Stimulated activated CD8-positive, alpha-beta memory T cell treated with anti-CD3 and anti-CD28 coated beads, Interleukin-12 subunit alpha, Interleukin-12 subunit beta, amount 100 ng/mL, for 1 hour (primary cell): ENCODE data around the gene FOXS1.

ENCODE experiments used
- DNase-seq: peaks from one replicate; pipeline ENCODE4 v3.0.0-alpha.2; 2020; ENCODE audit warnings: low read depth

Gene FOXS1

GRCh38 chr20:31845300-31845863 lies at the start of gene FOXS1:
Gene FOXS1 (minus strand): TSS chr20:31845604. CDS start chr20:31845542, 62 bp downstream.
- no peak for DNase-seq

DNA sequence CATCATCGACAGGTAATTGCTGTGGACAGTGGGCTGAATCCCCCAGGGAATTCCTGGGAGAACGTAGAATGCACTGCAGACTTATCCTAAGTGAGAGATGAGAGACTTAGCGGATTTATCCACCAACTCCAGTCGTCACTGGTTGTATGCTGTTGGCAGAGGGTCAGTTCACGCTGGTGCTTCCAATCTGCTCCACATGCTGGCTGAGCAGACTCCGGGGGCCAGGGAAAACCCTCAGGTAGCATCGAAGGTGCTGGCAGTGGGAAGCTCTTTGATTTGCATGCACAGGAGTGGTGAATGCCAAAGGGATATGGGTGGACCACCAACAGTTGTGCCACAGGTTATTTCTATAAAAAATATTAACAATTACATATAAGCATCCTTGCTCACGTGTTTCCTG lies 45.2 kb upstream of the FOXS1 start:
- no peak for DNase-seq

DNA sequence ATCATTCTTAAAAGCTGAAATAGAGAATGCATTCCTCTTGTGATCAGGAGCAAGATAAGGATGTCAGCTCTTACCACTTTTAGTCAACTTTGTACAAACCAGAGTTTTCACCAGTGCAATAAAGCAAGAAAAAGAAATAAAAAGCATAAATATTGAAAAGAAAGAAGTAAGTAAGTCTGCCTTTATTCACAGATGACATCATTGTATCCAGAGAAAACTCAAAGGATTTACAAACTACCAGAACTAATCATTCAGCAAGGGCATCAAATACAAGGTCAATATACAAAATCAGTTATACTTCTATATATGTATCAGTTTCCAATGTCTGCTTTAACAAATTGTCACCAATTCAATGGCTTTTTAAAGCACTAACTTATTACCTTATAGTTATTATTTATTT lies 38.4 kb upstream of the FOXS1 start:
- DNase-seq = no peak

DNA sequence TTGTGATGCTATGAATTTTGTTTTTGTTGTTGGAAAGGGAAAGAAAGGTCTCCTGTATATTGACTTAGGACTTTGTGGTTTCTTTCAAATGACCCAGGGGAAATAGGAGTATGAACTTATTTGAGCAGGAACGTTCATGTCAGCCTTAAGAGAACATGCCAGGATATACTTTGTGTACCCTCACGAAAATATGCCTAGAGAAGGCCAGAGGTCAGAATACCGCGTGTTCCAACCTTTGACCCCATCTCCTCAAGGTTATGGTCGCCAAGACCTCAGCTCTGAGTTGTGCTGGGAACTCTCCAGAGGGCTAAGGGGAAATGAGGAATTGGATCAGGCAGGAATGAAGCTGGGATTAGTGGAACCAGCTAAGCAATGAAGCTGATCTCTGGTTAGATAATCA lies 36.5 kb upstream of the FOXS1 start:
- DNase-seq = no peak

GRCh38 chr20:31879143-31879987 lies 34.0 kb upstream of the FOXS1 start:
- DNase-seq = peak; percentile 55

- DNase-seq = no peak
These were observed 32.3 kb upstream of the FOXS1 start for GRCh38 chr20:31877684-31878083.

- no peak for DNase-seq
These were observed 30.3 kb upstream of the FOXS1 start for GRCh38 chr20:31875671-31876070.

GRCh38 chr20:31872406-31872805 lies 27.0 kb upstream of the FOXS1 start:
- DNase-seq = no peak

DNA sequence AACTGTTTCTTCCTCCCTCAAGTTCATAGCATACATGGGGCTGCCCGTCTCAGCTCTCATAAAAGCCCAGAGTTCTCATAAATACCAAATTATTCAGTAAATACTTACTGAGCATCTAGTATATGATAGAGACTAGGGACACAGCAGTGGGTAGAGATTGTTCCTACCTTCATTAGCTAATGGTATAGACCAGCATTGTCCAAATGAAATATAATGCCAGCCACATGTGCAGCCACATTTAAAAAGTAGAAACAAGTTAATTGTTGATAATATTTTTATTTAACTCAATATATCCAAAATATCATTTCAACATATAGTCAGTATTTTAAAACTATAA lies 26.2 kb upstream of the FOXS1 start:
- DNase-seq = no peak

- no peak for DNase-seq
These were observed 25.6 kb upstream of the FOXS1 start for GRCh38 chr20:31870726-31871617.

GRCh38 chr20:31869942-31870725 lies 24.7 kb upstream of the FOXS1 start, which contains the start of the genes DUSP15 and TTLL9:
Gene DUSP15 (minus strand): TSS chr20:31870527. CDS start chr20:31870337, 190 bp downstream.
Gene TTLL9 (plus strand): TSS chr20:31870634. CDS start chr20:31871127, 493 bp downstream.
- DNase-seq = no peak

DNA sequence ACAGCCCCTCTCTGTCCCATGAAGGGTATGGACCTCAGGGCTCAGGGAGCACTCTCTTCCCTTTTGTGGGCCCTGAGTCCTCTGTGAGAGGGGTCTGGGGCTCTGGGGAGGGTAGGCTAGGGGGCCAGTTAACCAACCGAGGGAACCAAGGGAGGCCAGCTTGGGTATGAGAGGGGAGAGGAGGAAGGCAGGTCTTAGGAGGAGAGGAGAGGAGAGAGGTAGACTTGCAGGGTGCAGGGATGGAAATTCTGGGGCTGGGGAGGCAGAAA lies 24.2 kb upstream of the FOXS1 start:
- DNase-seq = no peak

- no peak for DNase-seq
These were observed 23.7 kb upstream of the FOXS1 start for GRCh38 chr20:31868853-31869672.

- no peak for DNase-seq
These were observed 20.8 kb upstream of the FOXS1 start for GRCh38 chr20:31866221-31866620.

- DNase-seq = no peak
These were observed 19.4 kb upstream of the FOXS1 start for GRCh38 chr20:31864521-31865400.

- DNase-seq = no peak
These were observed 18.1 kb upstream of the FOXS1 start for GRCh38 chr20:31863296-31864085.

GRCh38 chr20:31862506-31862905 lies 17.1 kb upstream of the FOXS1 start:
- no peak for DNase-seq

DNA sequence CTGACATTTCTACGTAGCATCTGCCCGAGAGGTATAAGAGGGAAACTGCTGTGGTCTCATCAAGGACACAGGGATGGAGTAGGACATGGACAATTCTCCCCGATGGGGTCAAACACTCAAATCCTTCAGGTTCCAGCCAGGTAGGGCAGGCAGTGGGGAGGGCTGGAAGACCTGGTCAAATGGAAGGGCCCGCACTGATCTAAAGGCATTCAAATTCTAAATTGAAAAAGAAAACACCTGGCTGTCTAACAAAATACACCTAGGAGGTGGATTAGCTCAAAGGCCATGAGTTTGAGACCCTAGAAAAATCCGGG lies 16.7 kb upstream of the FOXS1 start:
- no peak for DNase-seq

DNA sequence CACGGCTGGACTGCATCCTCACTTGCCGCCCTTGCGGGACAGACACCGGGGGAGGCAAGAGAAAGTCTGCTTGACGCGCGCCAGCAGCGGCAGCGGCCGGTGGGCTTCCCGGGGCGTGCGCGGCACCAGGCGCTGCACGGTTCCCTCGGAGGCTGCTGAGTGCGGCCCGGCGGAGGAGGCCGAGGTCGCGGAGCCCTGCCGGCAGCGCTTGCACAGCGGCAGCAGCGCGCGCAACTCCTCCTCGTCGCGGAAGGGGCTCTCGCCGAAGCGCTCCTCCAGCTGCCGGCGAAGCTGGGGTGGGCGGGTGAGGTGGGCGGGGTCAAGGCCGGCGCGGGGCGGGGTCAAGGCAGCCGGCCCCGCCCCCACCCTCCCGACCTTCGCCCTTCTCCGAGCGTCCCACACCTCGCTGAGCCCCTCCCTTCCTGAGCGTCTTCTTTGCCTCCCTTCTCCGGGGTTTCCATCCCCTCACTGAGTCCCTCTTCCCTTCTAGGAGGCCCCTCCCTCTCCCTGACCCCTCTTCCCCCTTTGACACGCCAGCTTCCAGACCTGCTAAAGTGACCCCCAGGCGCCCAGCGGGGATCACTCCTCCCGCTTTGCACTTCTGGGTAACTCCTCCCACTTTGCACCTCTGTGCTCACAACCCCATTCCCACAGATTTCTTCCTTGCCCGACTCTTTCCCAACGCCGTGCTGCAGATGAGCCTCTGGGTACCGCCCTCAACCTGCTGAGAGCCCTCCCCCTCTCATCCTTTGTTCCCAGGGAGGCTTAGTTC lies 16.2 kb upstream of the FOXS1 start:
- peak; percentile 35 for DNase-seq
